HepG2 (cell line): Measurements from ENCODE around the gene PRR14. TPM values are rescaled to one million over a fixed set of nuclear protein-coding genes. Genes with fewer than 3 reads are reported as not detected.

Experiments used
- ATRX ChIP-seq: sonication (generic); formaldehyde crosslinking; IDR thresholded peaks from 2 replicates; pipeline ENCODE4 v1.4.0; 2020; ENCODE audit warnings: missing genetic modification reagents, borderline replicate concordance
- CBX2 ChIP-seq, 2 experiments: fragments of 200-600 bp in 1 of 2; sonication (generic); formaldehyde crosslinking in 1 of 2; IDR thresholded peaks; 2 replicates each; pipeline versions ENCODE4 v1.7.0 to v1.8.1; 2018 to 2022; ENCODE audit warnings: low read depth in 2 of 2, low read length in 1 of 2, mild to moderate bottlenecking in 1 of 2, missing genetic modification reagents in 1 of 2
- EED ChIP-seq: sonication (generic); formaldehyde crosslinking; IDR thresholded peaks from 2 replicates; pipeline ENCODE4 v1.5.0; 2020; ENCODE audit warnings: mild to moderate bottlenecking, missing genetic modification reagents
- ELK4 ChIP-seq: sonication (generic); formaldehyde crosslinking; IDR thresholded peaks from 2 replicates; pipeline ENCODE4 v1.9.0; 2021; ENCODE audit warnings: missing genetic modification reagents, borderline replicate concordance
- FOXP4 ChIP-seq: sonication (generic); formaldehyde crosslinking; IDR thresholded peaks from 2 replicates; pipeline ENCODE4 v1.4.0; 2020; ENCODE audit warnings: missing genetic modification reagents
- GABPB1 ChIP-seq: IDR thresholded peaks from 2 replicates; pipeline ENCODE4 v1.6.1; 2016; ENCODE audit warnings: mild to moderate bottlenecking, missing genetic modification reagents, moderate library complexity, missing compliant biosample characterization
- GTF2F1 ChIP-seq: fragments of 150-350 bp; IDR thresholded peaks from 2 replicates; pipeline ENCODE4 v1.6.1; 2014; ENCODE audit warnings: low read length
- KDM2A ChIP-seq: sonication (generic); formaldehyde crosslinking; IDR thresholded peaks from 2 replicates; pipeline ENCODE4 v1.4.0; 2020; ENCODE audit warnings: low read depth, missing genetic modification reagents, borderline replicate concordance
- KDM5A ChIP-seq: fragments of 200-600 bp; sonication (generic); IDR thresholded peaks from 2 replicates; pipeline ENCODE4 v1.7.0; 2018; ENCODE audit warnings: antibody characterized with exemption, mild to moderate bottlenecking, low read length, borderline replicate concordance
- MIXL1 ChIP-seq: IDR thresholded peaks from 2 replicates; pipeline ENCODE4 v1.6.1; 2016
- PAXIP1 ChIP-seq: sonication (generic); formaldehyde crosslinking; conservative IDR thresholded peaks from 2 replicates; pipeline ENCODE4 v1.4.0; 2020; ENCODE audit warnings: mild to moderate bottlenecking, missing genetic modification reagents, moderate library complexity
- SKI ChIP-seq: fragments of 450-650 bp; IDR thresholded peaks from one replicate; pipeline ENCODE4 v1.6.1; 2018; ENCODE audit warnings: mild to moderate bottlenecking; ENCODE audit not compliant: partially characterized antibody
- SRF ChIP-seq: IDR thresholded peaks from 2 replicates; pipeline ENCODE4 v1.6.1; 2011; ENCODE audit warnings: mild to moderate bottlenecking, low read depth, low read length, moderate library complexity
- SRSF4 ChIP-seq: fragments of 200-400 bp; formaldehyde crosslinking; IDR thresholded peaks from one replicate; pipeline ENCODE4 v1.6.1; 2018; ENCODE audit warnings: mild to moderate bottlenecking, low read depth, low read length, moderate library complexity; ENCODE audit not compliant: poor library complexity, severe bottlenecking
- ZNF10 ChIP-seq: sonication (generic); formaldehyde crosslinking; IDR thresholded peaks from 2 replicates; pipeline ENCODE4 v1.4.0; 2020; ENCODE audit warnings: mild to moderate bottlenecking, low read depth, missing genetic modification reagents, borderline replicate concordance
- ZNF18 ChIP-seq: sonication (generic); formaldehyde crosslinking; IDR thresholded peaks from 2 replicates; pipeline ENCODE4 v1.8.0; 2022; ENCODE audit warnings: mild to moderate bottlenecking, missing genetic modification reagents; ENCODE audit not compliant: insufficient replicate concordance
- ZNF326 ChIP-seq: sonication (generic); formaldehyde crosslinking; IDR thresholded peaks from 2 replicates; pipeline ENCODE4 v1.4.0; 2020; ENCODE audit warnings: missing genetic modification reagents, borderline replicate concordance
- ZNF382 ChIP-seq: sonication (generic); formaldehyde crosslinking; IDR thresholded peaks from 2 replicates; pipeline ENCODE4 v1.5.0; 2020; ENCODE audit warnings: missing genetic modification reagents, mild to moderate bottlenecking, borderline replicate concordance
- ZSCAN29 ChIP-seq: sonication (generic); formaldehyde crosslinking; conservative IDR thresholded peaks from 2 replicates; pipeline ENCODE4 v1.4.0; 2020; ENCODE audit warnings: mild to moderate bottlenecking, missing genetic modification reagents
- polyA plus RNA-seq, 8 experiments: library from polyadenylated mRNA; depleted of rRNA in 3 of 8; stranded (reverse) in 7 of 8; unstranded in 1 of 8; fragments of >200 nt; fragmentation: Illumina TruSeq in 4 of 8; extraction: Trizol in 4 of 8; gene quantifications; 2 replicates each; pipeline versions ENCODE4 v1.2.1 to v1.2.3, GENCODE V29; 2011 to 2016; ENCODE audit warnings: low read depth in 4 of 8, missing spikeins in 1 of 8, mixed read lengths in 1 of 8; ENCODE audit not compliant: insufficient read depth in 1 of 8
- total RNA-seq, 5 experiments: library from RNA; depleted of rRNA; stranded (reverse); fragments of >200 nt; fragmentation: Illumina TruSeq; extraction: Trizol; gene quantifications; 2 replicates each; pipeline ENCODE4 v1.2.3, GENCODE V29; 2016; ENCODE audit warnings: low read depth in 1 of 5

The PRR14 gene
- total and polyA plus RNA-seq, 2 of the 13 experiments (the other 11 are each of a cell fraction or from before 2014, with no cell fraction given), result 8.4 to 11.0 TPM

- TF ChIP-seq SKI (no peak), GABPB1 (CRISPR knock-in tag) (peak; percentile 86), SRF (peak; percentile 13; the same call in 1 of the 2 replicates), SRSF4 (no peak), KDM5A (peak; percentile 47; the same call in 1 of the 2 replicates), ELK4 (CRISPR knock-in tag) (no peak), ATRX (no peak), ZNF382 (CRISPR knock-in tag) (no peak), ZNF326 (CRISPR knock-in tag) (no peak), GTF2F1 (no peak), ZSCAN29 (CRISPR knock-in tag) (0 out of 2 replicates have a peak, but pooled peaks have one; percentile 25), CBX2 (IDR thresholded peaks at IDR 0.05; ENCODE audit: low read depth, low read length) (no peak), CBX2 (CRISPR knock-in tag; IDR thresholded peaks at IDR 0.05; ENCODE audit: low read depth) (no peak), FOXP4 (CRISPR knock-in tag) (0 out of 2 replicates have a peak, but pooled peaks have one; percentile 12), MIXL1 (peak; percentile 79), ZNF10 (CRISPR knock-in tag) (no peak), ZNF18 (CRISPR knock-in tag) (peak; percentile 7), PAXIP1 (CRISPR knock-in tag) (peak; percentile 61), KDM2A (CRISPR knock-in tag) (peak; percentile 64; the same call in 1 of the 2 replicates), EED (CRISPR knock-in tag) (no peak)
Observed at GRCh38 chr16:30650369-30651123, at the start of gene PRR14 (continued).
